NCI-H2081 treated with DMSO at 0.1 percent for 48 hours (cell line): ENCODE data around the gene ZNF569.
"Not testable (repeated sequence)": the region's sequence is repeated elsewhere in the genome, so short reads cannot be mapped to it uniquely, and the experiment has no call there.

Experiments used
- DNase-seq: peaks from one replicate; lab custom pipeline; 2025; lab: John Stamatoyannopoulos, UW

Gene ZNF569

GRCh38 chr19:37466798-37467607, at the start of gene ZNF569:
Gene ZNF569, minus strand, starts transcription at chr19:37467444. Its CDS starts 22,523 bp downstream, at chr19:37444921.
- peak; percentile 38 for DNase-seq

DNA sequence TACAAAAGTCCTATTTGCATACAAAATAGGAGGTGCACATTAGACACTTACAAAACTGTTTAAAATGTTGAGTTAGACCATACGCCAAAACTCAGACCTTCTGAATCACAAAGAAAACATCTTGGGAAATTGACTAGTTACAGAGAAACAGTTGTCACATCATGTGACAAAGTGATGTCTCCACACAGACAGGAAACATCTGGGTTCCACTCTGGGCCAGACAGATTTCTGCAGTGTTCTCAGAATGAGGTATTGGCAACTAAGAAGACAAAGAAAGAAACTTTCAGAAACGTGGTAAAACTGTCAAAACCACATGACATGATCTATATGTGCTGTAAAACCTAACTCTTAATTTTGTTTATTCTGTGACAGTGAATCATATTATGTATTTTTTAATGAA, 46.2 kb upstream of the ZNF569 start:
- DNase-seq = no peak

DNA sequence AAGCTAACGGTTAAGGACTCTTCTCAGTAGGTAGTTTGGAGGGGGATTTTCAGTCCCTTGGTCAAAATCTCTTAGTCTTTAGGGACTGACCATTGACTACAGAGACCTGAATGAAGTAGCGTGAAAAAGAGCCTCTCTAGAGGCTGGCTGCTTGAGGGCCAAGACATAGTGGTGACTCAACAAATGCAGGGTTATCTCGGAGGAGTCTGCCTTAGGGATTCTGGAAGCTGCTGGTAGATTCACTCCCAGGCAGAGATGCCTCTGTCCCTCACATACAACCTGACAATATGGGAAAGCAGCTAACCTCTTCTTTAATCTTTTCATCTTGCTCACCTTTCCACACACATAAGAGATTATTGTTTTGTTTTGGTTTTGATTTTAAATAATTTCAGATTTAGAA, 44.6 kb upstream of the ZNF569 start:
- no peak for DNase-seq

- no peak for DNase-seq
Observed at GRCh38 chr19:37511186-37511585, 43.9 kb upstream of the ZNF569 start.

GRCh38 chr19:37507167-37507464, 39.9 kb upstream of the ZNF569 start:
- no peak for DNase-seq

- peak; percentile 29 for DNase-seq
Observed at GRCh38 chr19:37506387-37507166, 39.3 kb upstream of the ZNF569 start, which contains the start of gene ZNF793. Gene ZNF793, plus strand, starts transcription at chr19:37506939. Its CDS starts 16,501 bp downstream, at chr19:37523440.

DNA sequence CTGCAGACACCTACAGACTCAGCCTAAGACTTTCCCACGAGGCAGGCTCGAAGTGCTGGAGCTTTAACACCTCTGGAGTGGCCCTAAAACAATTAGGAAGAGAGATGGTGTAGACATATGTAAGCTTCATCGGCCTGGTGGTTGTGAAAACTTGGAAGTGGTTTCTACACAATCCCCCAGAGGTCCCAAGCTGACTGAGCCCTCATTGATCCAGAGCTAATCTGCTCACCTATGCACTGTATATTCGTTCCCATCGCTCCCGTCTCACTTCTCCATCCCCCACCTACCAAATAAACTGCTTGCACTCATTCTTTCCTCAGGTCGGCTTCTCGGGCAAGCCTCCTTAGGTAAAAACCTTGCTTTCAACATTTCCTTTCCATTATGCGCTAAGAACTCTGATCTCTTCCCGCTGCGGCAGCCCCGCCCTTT, 38.7 kb upstream of the ZNF569 start:
- DNase-seq = no peak

- no peak for DNase-seq
Observed at GRCh38 chr19:37492213-37492612, 25.0 kb upstream of the ZNF569 start.

- DNase-seq = no peak
Observed at GRCh38 chr19:37484406-37485168, 17.3 kb upstream of the ZNF569 start.

DNA sequence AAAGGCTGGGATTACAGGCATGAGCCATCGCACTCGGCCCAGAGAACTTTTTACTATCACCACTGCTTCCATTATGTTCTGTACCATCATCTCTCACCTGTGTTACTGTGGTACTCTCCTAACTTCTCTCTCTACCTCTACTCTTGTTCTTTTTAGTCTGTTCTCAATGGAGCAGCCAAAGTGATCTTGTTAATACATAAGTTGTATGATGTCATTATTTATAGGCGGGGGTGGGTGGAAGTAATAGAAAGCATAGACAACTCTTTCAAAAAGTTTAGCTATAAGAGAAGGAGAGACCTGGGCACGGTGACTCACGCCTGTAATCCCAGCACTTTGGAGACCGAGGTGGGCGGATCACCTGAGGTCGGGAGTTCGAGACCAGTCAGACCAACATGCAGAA, 4.9 kb upstream of the ZNF569 start:
- no peak for DNase-seq

DNA sequence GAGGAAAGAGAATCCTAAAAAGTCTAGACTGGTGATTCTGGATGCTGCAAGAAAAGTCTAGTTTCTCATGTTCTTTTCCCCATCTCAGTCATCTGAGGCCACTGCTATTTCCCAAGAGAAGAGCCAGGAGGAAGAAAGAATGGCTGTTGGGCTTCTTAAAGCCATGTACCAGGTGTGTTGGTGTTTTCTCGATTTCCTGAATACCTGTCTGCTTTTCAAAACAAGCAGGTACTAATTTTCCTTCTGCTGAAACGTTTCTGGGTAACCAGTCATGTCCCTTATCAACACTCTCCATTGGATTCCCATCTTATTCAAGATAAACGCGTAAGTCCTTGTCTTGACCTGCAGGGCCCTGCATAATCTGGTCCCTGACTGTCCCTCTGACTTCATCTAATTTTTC, 3.0 kb upstream of the ZNF569 start:
- DNase-seq = no peak

GRCh38 chr19:37468961-37469777, 1.9 kb upstream of the ZNF569 start, which contains the start of gene ZNF570:
Gene ZNF570, plus strand, starts transcription at chr19:37469356. Its CDS starts 999 bp downstream, at chr19:37470355.
- DNase-seq = peak; percentile 39

DNA sequence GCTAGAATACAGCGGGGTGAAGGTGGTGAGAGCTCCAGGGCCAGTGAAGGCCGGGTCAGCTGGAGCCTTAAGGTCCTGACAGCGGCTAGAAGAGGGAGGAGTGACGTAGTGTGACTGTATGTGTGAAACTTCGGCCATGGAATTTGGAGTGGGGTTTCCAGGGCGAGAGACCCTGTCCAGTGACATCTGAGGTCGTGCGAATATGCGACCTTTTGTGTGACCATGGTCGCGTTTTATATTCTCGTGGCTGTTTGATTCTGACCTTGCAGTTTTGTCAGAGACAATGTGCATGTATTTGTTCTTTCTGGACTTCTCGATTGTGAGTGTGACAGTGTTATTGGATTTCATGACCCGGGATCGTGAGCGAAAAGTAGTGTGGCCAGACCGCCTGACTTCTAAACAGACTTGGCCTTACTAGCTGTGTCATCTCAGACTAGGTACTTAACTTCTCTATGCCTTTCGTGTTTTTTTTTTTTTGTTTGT, 405 bp upstream of the ZNF569 start:
- no peak for DNase-seq

DNA sequence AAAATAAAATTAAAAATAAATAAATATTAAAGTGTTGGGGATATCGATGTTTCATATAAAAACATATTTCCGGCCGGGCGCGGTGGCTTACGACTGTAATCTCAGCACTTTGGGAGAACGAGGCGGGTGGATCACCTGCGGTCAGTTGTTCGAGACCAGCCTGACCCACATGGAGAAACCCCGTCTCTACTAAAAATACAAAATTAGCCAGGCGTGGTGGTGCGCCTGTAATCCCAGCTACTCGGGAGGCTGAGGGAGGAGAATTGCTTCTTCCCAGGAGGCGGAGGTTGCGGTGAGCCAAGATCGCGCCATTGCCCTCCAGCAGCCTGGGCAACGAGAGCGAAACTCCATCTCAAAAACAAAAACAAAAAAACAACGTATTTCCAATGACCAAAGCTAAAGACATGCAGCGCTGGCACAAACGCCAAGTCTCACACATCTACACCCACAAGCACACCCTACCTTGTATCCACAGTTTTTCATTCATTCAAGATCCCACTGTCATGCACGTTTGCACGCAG, 907 bp downstream of the ZNF569 start:
- DNase-seq = no peak

DNA sequence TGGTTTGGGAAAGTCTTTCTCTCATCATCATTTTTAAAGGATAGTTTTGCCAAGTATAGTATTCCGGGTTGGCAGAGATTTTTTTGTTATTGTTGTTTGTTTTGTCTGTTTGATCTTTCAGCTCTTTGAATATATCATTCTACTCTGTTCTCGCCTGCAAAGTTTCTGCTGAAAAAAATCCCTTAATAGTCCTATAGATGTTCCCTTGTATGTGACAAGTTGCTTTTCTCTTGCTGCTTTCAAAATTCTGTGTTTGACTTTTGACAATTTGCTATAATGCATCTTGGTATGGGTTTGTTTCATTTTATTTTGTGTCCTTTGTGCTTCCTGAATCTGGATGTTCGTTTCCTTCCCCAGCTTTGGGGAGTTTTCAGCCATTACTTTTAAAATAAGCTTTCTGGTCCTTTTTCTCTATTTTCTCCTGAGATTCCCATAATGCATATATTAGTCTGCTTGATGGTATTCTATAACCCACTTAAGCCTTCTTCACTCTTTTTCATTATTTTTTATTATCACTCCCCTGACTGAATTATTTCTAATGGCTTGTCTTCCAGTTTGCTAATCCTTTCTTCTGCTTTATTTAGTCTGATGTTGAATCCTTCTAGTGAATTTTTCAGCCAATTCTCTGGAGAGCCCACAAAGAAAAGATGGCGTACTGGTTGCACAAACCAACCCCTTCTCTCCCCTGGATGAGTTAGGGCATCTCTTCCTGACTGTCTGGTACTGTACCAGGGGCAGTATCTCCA, 14.6 kb downstream of the ZNF569 start:
- no peak for DNase-seq

DNA sequence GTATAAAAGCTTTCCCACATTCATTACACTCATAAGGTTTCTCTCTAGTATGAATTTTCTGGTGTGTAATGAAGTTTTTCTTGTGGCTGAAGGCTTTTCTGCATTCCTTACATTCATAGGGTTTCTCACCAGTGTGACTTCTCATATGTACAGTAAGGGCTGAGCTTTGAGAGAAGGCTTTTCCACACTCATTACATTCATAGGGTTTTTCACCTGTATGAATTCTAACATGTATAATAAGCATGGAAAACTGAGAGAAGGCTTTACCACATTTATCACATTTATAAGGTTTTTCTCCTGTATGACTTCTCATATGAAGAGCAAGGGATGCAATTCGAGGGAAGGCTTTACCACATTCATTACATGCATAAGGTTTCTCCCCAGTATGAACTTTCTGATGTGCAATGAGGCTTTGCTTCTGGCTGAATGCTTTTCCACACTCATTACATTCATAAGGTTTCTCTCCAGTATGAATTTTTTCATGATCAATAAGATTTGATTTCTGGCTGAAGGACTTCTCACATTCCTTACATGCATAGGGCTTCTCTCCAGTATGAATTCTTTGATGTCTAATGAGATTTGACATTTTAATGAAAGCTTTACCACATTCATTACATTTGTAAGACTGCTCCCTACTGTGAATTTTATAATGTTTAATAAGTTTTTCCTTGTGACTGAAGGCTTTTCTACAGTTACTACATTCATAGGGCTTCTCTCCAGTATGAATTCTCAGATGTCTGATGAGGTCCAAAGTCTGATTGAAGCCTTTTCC, 53.7 kb downstream of the ZNF569 start:
- no peak for DNase-seq

DNA sequence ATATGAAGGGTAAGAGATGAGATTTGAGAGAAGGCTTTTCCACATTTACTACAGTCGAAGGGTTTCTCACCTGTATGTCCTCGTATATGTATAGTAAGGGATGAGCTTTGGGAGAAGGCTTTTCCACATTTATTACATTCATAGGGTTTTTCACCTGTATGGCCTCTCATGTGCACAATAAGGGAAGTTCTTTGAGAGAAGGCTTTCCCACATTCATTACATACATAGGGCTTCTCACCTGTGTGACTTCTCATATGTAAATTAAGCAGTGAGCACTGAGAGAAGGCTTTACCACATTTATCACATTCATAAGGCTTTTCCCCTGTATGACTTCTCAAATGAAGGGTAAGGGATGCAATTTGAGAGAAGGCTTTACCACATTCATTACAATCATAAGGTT, 54.5 kb downstream of the ZNF569 start:
- DNase-seq = no peak

- DNase-seq = not testable (repeated sequence)
Observed at GRCh38 chr19:37406140-37406846, 61.0 kb downstream of the ZNF569 start.

GRCh38 chr19:37403403-37403802, 63.8 kb downstream of the ZNF569 start:
- DNase-seq = no peak
